CD4-positive, alpha-beta T cell treated with Interleukin-21 for 1 hour (primary cell): ENCODE data around the gene ACSL3.

Source experiments
- DNase-seq: peaks from one replicate; pipeline ENCODE4 v3.0.0-alpha.2; 2020

The ACSL3 gene

GRCh38 chr2:222884114-222884771 lies 23.4 kb downstream of the ACSL3 start:
- DNase-seq, result no peak

- no peak for DNase-seq
Observed at GRCh38 chr2:222884805-222885424, 24.1 kb downstream of the ACSL3 start.

GRCh38 chr2:222887124-222887523 lies 26.3 kb downstream of the ACSL3 start:
- no peak for DNase-seq

- DNase-seq, result no peak
Observed at GRCh38 chr2:222888716-222889115, 27.9 kb downstream of the ACSL3 start.

- DNase-seq, result no peak
Observed at GRCh38 chr2:222891890-222892289, 31.1 kb downstream of the ACSL3 start.

- no peak for DNase-seq
Observed at GRCh38 chr2:222892321-222892720, 31.5 kb downstream of the ACSL3 start.

GRCh38 chr2:222892761-222893160 lies 31.9 kb downstream of the ACSL3 start:
- DNase-seq, result no peak

GRCh38 chr2:222893716-222894115 lies 32.9 kb downstream of the ACSL3 start:
- DNase-seq, result no peak

GRCh38 chr2:222895144-222895543 lies 34.3 kb downstream of the ACSL3 start:
- DNase-seq, result no peak

- DNase-seq, result no peak
Observed at GRCh38 chr2:222897898-222898297, 37.1 kb downstream of the ACSL3 start.

GRCh38 chr2:222899413-222900181 lies 38.8 kb downstream of the ACSL3 start:
- no peak for DNase-seq

GRCh38 chr2:222900354-222900753 lies 39.5 kb downstream of the ACSL3 start:
- no peak for DNase-seq

GRCh38 chr2:222902660-222903059 lies 41.8 kb downstream of the ACSL3 start:
- DNase-seq, result no peak

- DNase-seq, result peak; percentile 56
Observed at GRCh38 chr2:222903234-222904220, 42.7 kb downstream of the ACSL3 start.

GRCh38 chr2:222904557-222905258 lies 43.9 kb downstream of the ACSL3 start:
- DNase-seq, result no peak

GRCh38 chr2:222907048-222907447 lies 46.2 kb downstream of the ACSL3 start:
- DNase-seq, result no peak

- DNase-seq, result no peak
Observed at GRCh38 chr2:222907790-222908441, 47.1 kb downstream of the ACSL3 start.

- DNase-seq, result no peak
Observed at GRCh38 chr2:222909286-222909685, 48.5 kb downstream of the ACSL3 start.

GRCh38 chr2:222912117-222912516 lies 51.3 kb downstream of the ACSL3 start:
- DNase-seq, result peak; percentile 6

GRCh38 chr2:222912776-222913175 lies 51.9 kb downstream of the ACSL3 start:
- DNase-seq, result no peak

- DNase-seq, result no peak
Observed at GRCh38 chr2:222915092-222915957, 54.5 kb downstream of the ACSL3 start.
